KMS-11 (cell line): ENCODE results near the gene PPP1R9A.

ENCODE experiments used
- H2AFZ ChIP-seq: fragments of 200-600 bp; sonication (generic); 2 replicates; pipeline ENCODE4 v1.6.1; 2016; ENCODE audit warnings: antibody characterized with exemption, mixed run types, low read depth
- H3K27ac ChIP-seq: fragments of 200-600 bp; sonication (generic); 2 replicates; pipeline ENCODE4 v1.6.1; 2016; ENCODE audit warnings: mild to moderate bottlenecking, mixed run types
- H3K27me3 ChIP-seq: fragments of 200-600 bp; sonication (generic); 2 replicates; pipeline ENCODE4 v1.6.1; 2017; ENCODE audit warnings: mild to moderate bottlenecking, low read depth, mixed run types, moderate library complexity; ENCODE audit not compliant: insufficient read depth
- H3K36me3 ChIP-seq: fragments of 200-600 bp; sonication (generic); 2 replicates; pipeline ENCODE4 v1.6.1; 2017; ENCODE audit warnings: mild to moderate bottlenecking, mixed run types; ENCODE audit not compliant: insufficient read depth
- H3K4me1 ChIP-seq: fragments of 200-600 bp; sonication (generic); 2 replicates; pipeline ENCODE4 v1.6.1; 2016; ENCODE audit warnings: mild to moderate bottlenecking, low read depth, mixed run types; ENCODE audit not compliant: poor library complexity, severe bottlenecking
- H3K4me2 ChIP-seq: fragments of 200-600 bp; sonication (generic); 2 replicates; pipeline ENCODE4 v1.7.0; 2016; ENCODE audit warnings: mild to moderate bottlenecking, mixed run types
- H3K4me3 ChIP-seq: fragments of 200-600 bp; sonication (generic); IDR thresholded peaks from 2 replicates; pipeline ENCODE4 v1.6.1; 2017; ENCODE audit warnings: low read depth, low read length, mixed read lengths; ENCODE audit not compliant: insufficient read depth
- H3K79me2 ChIP-seq: fragments of 200-600 bp; sonication (generic); 2 replicates; pipeline ENCODE4 v1.6.1; 2016; ENCODE audit warnings: low read depth, mixed run types; ENCODE audit not compliant: insufficient read depth
- H3K9ac ChIP-seq: fragments of 200-600 bp; sonication (generic); 2 replicates; pipeline ENCODE4 v1.6.1; 2016; ENCODE audit warnings: mild to moderate bottlenecking, mixed run types
- H4K20me1 ChIP-seq: fragments of 200-600 bp; sonication (generic); 2 replicates; pipeline ENCODE4 v1.6.1; 2016; ENCODE audit warnings: mild to moderate bottlenecking, mixed run types; ENCODE audit not compliant: insufficient read depth
- TF ChIP-seq, protein P1 (sequence below): fragments of 200-600 bp; sonication (generic); conservative IDR thresholded peaks from 2 replicates; pipeline ENCODE4 v1.6.1; 2017; ENCODE audit warnings: low read depth, mild to moderate bottlenecking, antibody characterized with exemption, low read length, moderate library complexity, mixed read lengths

Gene PPP1R9A

GRCh38 chr7:95250571-95250970, 343.2 kb downstream of the PPP1R9A start:
- TF ChIP-seq, protein P1, sequence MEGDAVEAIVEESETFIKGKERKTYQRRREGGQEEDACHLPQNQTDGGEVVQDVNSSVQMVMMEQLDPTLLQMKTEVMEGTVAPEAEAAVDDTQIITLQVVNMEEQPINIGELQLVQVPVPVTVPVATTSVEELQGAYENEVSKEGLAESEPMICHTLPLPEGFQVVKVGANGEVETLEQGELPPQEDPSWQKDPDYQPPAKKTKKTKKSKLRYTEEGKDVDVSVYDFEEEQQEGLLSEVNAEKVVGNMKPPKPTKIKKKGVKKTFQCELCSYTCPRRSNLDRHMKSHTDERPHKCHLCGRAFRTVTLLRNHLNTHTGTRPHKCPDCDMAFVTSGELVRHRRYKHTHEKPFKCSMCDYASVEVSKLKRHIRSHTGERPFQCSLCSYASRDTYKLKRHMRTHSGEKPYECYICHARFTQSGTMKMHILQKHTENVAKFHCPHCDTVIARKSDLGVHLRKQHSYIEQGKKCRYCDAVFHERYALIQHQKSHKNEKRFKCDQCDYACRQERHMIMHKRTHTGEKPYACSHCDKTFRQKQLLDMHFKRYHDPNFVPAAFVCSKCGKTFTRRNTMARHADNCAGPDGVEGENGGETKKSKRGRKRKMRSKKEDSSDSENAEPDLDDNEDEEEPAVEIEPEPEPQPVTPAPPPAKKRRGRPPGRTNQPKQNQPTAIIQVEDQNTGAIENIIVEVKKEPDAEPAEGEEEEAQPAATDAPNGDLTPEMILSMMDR, result no peak
- Histone ChIP-seq H3K79me2 (no peaks in the 10 kb centered on the region), H3K27ac (no peak overlapping the region), H3K27me3 (no peaks in the 10 kb centered on the region), H3K36me3 (no peaks in the 10 kb centered on the region), H3K4me2 (no peak overlapping the region), H3K4me1 (no peaks in the 10 kb centered on the region), H4K20me1 (no peaks in the 10 kb centered on the region), H3K4me3 (no peak overlapping the region), H3K9ac (no peak overlapping the region), H2AFZ (no peak overlapping the region)

DNA sequence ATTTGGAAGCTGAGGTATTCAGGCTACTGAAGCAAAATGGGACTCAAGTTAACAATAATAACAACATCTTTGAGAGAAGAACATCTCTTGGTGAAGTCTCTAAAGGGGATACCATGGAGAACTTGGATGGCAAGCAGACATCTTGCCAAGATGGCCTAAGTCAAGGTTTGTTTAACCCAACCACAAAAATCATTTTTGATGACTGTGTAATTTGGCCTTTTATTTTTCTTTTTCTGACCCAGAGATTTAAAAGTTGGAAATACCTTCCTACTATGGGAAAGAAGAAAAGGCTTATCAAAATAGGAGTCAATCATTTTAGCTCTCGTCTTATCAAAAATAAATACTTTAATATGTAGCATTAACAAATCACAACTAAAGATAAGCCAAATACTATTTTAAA, 344.6 kb downstream of the PPP1R9A start:
- Histone ChIP-seq H3K27ac (no peak overlapping the region), H3K36me3 (no peaks in the 10 kb centered on the region), H3K4me2 (no peak overlapping the region), H3K9ac (no peak overlapping the region), H3K4me3 (no peak overlapping the region), H3K27me3 (no peaks in the 10 kb centered on the region), H4K20me1 (no peaks in the 10 kb centered on the region), H2AFZ (no peak overlapping the region), H3K79me2 (no peaks in the 10 kb centered on the region), H3K4me1 (no peaks in the 10 kb centered on the region)
- TF ChIP-seq, protein P1, result no peak

- no peaks in the 10 kb centered on the region for H3K4me1 ChIP-seq
- no peaks in the 10 kb centered on the region for H4K20me1 ChIP-seq
- TF ChIP-seq, protein P1, result no peak
- H3K4me3 ChIP-seq, result no peak overlapping the region
- no peaks in the 10 kb centered on the region for H3K27me3 ChIP-seq
- no peaks in the 10 kb centered on the region for H3K36me3 ChIP-seq
- no peak overlapping the region for H3K9ac ChIP-seq
- no peak overlapping the region for H3K4me2 ChIP-seq
- no peaks in the 10 kb centered on the region for H3K79me2 ChIP-seq
- H3K27ac ChIP-seq, result no peak overlapping the region
- no peak overlapping the region for H2AFZ ChIP-seq
These were observed 346.6 kb downstream of the PPP1R9A start for GRCh38 chr7:95253986-95254385.

DNA sequence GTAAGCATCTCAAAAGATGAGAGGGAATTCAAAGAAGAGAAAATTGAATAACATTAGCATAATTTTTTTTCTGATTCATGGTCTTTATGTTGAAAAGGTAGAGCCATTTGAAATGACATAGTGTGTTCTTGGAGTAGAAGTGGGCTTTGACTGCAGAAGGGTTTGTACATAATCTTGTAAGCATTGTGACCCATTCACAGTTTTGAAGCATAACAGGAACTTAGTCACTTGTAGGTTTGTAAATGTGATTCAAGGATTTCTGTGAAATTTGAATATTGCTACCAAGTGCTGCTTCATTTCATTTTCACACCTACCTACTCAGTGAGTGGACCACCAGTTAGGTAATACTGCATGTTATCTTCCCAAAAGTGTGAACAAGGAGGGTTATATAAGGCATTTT, 348.3 kb downstream of the PPP1R9A start:
- Histone ChIP-seq H3K9ac (no peak overlapping the region), H2AFZ (no peak overlapping the region), H3K27ac (no peak overlapping the region), H3K4me2 (no peak overlapping the region), H3K79me2 (no peaks in the 10 kb centered on the region), H3K4me1 (no peaks in the 10 kb centered on the region), H3K36me3 (no peaks in the 10 kb centered on the region), H4K20me1 (no peaks in the 10 kb centered on the region), H3K4me3 (no peak overlapping the region), H3K27me3 (no peaks in the 10 kb centered on the region)
- TF ChIP-seq, protein P1, result no peak
